ENCODE results near the gene ADAR.

DNA sequence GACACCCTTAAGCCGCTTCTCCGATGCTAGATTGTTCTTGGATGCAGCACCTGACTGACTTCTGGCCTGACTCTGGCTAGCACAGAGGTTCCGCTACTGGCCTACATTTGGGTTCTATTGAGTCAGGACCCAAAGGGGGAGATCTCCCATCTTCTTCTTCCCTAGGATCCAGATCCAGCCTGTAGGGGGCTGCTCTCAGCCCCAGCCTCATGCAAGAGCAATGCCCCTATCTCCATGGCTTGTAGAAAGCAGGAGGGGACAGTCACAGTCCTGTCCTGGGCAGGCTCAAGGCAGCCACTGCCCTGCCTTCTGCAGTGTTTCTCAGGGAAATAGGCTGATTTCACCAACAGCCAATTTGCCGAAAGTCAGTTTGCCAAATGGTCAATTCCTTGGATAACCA lies 6.3 kb upstream of the ADAR start:
- TF ChIP-seq POLR2A (IDR thresholded peaks at IDR 0.05; ENCODE audit: low read depth, low read length) (no peak), BHLHE40 (IDR thresholded peaks at IDR 0.05; ENCODE audit: low read depth, low read length) (no peak), SMC3 (IDR thresholded peaks at IDR 0.05; ENCODE audit: low read depth, low read length) (no peak), MAZ (IDR thresholded peaks at IDR 0.05; ENCODE audit: borderline replicate concordance, low read depth, low read length) (no peak), RFX5 (IDR thresholded peaks at IDR 0.05; ENCODE audit: low read depth, low read length) (no peak), CHD1 (IDR thresholded peaks at IDR 0.05; ENCODE audit: low read depth, low read length) (no peak), MAFK (IDR thresholded peaks at IDR 0.05; ENCODE audit: low read depth, low read length) (no peak), RCOR1 (IDR thresholded peaks at IDR 0.05; ENCODE audit: insufficient replicate concordance, low read length) (no peak)
- TF ChIP-seq, protein P1, sequence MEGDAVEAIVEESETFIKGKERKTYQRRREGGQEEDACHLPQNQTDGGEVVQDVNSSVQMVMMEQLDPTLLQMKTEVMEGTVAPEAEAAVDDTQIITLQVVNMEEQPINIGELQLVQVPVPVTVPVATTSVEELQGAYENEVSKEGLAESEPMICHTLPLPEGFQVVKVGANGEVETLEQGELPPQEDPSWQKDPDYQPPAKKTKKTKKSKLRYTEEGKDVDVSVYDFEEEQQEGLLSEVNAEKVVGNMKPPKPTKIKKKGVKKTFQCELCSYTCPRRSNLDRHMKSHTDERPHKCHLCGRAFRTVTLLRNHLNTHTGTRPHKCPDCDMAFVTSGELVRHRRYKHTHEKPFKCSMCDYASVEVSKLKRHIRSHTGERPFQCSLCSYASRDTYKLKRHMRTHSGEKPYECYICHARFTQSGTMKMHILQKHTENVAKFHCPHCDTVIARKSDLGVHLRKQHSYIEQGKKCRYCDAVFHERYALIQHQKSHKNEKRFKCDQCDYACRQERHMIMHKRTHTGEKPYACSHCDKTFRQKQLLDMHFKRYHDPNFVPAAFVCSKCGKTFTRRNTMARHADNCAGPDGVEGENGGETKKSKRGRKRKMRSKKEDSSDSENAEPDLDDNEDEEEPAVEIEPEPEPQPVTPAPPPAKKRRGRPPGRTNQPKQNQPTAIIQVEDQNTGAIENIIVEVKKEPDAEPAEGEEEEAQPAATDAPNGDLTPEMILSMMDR (conservative IDR thresholded peaks at IDR 0.05; ENCODE audit: low read depth, low read length): no peak
